RWPE2 (cell line): Measurements from ENCODE around the gene ASB1.

Source experiments
- ATAC-seq: fragments of 200-7000 bp; cut with Tn5 transposase; 3 replicates; pipeline ENCODE4 v1.9.1; 2021; ENCODE audit warnings: low read depth
- DNase-seq: peaks from one replicate; pipeline ENCODE4 v3.0.0-alpha.2; 2020; ENCODE audit warnings: low spot score
- H3K27ac ChIP-seq: fragments of 450-650 bp; 2 replicates; pipeline ENCODE4 v1.5.1; 2017; ENCODE audit warnings: mild to moderate bottlenecking; ENCODE audit not compliant: poor library complexity, severe bottlenecking
- H3K27me3 ChIP-seq: fragments of 250-450 bp; sonication (Bioruptor Pico); 2 replicates; pipeline ENCODE4 v1.5.1; 2021; ENCODE audit warnings: mild to moderate bottlenecking, moderate library complexity; ENCODE audit not compliant: insufficient read depth, poor library complexity, severe bottlenecking
- H3K36me3 ChIP-seq: fragments of 250-450 bp; sonication (Bioruptor Pico); 2 replicates; pipeline ENCODE4 v1.5.1; 2020; ENCODE audit warnings: low read depth, mild to moderate bottlenecking, moderate library complexity
- H3K4me1 ChIP-seq: fragments of 250-450 bp; sonication (Bioruptor Pico); 2 replicates; pipeline ENCODE4 v1.5.1; 2021; ENCODE audit warnings: mild to moderate bottlenecking, moderate library complexity; ENCODE audit not compliant: insufficient read depth, poor library complexity, severe bottlenecking
- H3K4me3 ChIP-seq: fragments of 250-450 bp; sonication (Bioruptor Pico); 2 replicates; pipeline ENCODE4 v1.5.1; 2021; ENCODE audit warnings: mild to moderate bottlenecking, moderate library complexity; ENCODE audit not compliant: severe bottlenecking
- H3K9me3 ChIP-seq: fragments of 250-450 bp; sonication (Bioruptor Pico); 2 replicates; pipeline ENCODE4 v1.5.1; 2021; ENCODE audit warnings: mild to moderate bottlenecking, moderate library complexity; ENCODE audit not compliant: severe bottlenecking
- TF ChIP-seq, protein P1 (sequence below): fragments of 450-650 bp; IDR thresholded peaks from one replicate; pipeline ENCODE4 v1.5.1; 2017; ENCODE audit warnings: mild to moderate bottlenecking, moderate library complexity; ENCODE audit not compliant: poor library complexity, severe bottlenecking

Gene ASB1

DNA sequence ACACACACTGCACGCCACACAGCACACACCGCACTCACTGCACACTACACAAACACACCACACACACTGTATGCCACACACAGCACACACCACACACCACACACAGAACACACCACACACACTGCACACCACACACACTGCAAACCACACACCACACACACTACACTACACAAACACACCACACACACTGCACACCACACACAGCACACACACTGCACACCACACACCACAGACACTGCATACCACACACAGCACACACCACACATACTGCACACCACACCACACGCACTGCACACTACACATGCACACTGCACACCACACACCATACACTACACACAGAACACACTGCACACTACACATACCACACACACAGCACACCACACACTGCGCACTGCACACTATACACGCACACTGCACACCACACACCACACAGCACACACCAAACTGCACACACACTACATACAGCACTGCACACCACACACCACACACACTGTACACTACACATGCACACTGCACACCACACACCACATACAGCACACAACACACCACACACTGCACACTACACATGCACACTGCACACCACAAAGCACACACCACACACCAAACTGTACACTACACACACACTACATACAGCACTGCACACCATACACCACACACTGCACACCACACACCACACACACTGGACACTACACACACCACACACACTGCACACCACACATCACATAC lies 59.6 kb downstream of the ASB1 start:
- Histone ChIP-seq H3K4me3 (no peak overlapping the region), H3K27ac (no peak overlapping the region), H3K27me3 (no peaks in the 10 kb centered on the region), H3K4me1 (no peaks in the 10 kb centered on the region), H3K36me3 (no peaks in the 10 kb centered on the region), H3K9me3 (no peaks in the 10 kb centered on the region)
- no peak for DNase-seq
- TF ChIP-seq, protein P1, sequence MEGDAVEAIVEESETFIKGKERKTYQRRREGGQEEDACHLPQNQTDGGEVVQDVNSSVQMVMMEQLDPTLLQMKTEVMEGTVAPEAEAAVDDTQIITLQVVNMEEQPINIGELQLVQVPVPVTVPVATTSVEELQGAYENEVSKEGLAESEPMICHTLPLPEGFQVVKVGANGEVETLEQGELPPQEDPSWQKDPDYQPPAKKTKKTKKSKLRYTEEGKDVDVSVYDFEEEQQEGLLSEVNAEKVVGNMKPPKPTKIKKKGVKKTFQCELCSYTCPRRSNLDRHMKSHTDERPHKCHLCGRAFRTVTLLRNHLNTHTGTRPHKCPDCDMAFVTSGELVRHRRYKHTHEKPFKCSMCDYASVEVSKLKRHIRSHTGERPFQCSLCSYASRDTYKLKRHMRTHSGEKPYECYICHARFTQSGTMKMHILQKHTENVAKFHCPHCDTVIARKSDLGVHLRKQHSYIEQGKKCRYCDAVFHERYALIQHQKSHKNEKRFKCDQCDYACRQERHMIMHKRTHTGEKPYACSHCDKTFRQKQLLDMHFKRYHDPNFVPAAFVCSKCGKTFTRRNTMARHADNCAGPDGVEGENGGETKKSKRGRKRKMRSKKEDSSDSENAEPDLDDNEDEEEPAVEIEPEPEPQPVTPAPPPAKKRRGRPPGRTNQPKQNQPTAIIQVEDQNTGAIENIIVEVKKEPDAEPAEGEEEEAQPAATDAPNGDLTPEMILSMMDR, result no peak
- ATAC-seq, result no peak

DNA sequence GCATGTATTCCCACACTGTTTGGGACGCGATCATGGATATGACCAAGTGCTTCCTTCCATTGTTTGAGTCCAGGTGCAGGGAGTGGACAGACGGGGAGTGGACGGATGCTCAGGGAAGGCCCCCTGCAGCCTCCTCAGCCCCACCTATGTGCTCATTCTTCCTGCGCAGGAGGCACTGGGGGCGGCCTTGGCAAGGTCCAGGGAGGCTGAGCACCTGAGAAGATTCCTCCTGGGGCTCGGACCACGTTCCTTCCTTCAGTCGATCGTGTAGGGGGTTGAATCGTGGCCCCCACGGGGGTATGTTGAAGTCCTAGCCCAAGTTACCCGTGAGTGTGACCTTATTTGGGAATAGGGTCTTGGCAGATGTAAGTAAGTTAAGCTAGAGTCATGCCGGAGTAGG lies 60.4 kb downstream of the ASB1 start:
- Histone ChIP-seq H3K4me3 (no peak overlapping the region), H3K27me3 (no peaks in the 10 kb centered on the region), H3K27ac (no peak overlapping the region), H3K36me3 (no peaks in the 10 kb centered on the region), H3K4me1 (no peaks in the 10 kb centered on the region), H3K9me3 (no peaks in the 10 kb centered on the region)
- ATAC-seq (no peak), DNase-seq (no peak)
- TF ChIP-seq, protein P1, result no peak

DNA sequence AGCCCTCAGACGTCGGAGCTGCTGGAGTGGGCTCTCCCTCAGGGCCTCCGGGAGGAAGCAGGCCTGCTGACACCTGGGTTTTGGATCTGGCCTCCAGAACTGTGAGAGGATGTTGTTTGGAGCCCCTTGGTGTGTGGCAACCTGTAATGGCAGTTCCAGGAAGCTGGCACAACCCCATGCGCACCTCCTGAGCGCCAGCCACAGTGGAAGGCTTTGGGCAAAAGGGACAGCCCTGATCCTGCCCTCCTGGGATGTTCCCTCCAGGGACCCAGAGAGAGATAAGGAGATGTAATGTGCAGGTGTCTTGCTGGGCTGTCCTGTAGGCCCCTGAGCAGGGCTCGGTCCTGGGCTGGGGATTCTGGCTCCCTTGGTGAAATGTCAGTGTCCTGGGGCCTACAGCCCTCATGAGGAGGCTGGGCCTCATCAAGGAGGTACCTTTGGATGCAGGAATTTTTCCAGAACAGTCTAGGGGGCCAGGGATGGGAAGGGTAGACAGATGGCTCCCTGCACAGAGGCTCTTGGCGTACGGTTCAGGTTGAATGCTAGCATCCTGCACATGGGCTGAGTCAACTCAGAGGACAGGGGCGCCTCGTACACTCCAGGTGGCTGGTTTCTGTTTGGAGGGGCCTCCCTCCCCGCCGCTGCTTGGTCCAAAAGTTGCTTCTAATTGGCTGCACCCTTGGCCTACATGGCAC lies 61.1 kb downstream of the ASB1 start:
- ATAC-seq (no peak), DNase-seq (no peak)
- no peak overlapping the region for H3K4me3 ChIP-seq
- no peaks in the 10 kb centered on the region for H3K9me3 ChIP-seq
- H3K27ac ChIP-seq, result no peak overlapping the region
- no peaks in the 10 kb centered on the region for H3K4me1 ChIP-seq
- H3K27me3 ChIP-seq, result no peaks in the 10 kb centered on the region
- TF ChIP-seq, protein P1, result no peak
- no peaks in the 10 kb centered on the region for H3K36me3 ChIP-seq

DNA sequence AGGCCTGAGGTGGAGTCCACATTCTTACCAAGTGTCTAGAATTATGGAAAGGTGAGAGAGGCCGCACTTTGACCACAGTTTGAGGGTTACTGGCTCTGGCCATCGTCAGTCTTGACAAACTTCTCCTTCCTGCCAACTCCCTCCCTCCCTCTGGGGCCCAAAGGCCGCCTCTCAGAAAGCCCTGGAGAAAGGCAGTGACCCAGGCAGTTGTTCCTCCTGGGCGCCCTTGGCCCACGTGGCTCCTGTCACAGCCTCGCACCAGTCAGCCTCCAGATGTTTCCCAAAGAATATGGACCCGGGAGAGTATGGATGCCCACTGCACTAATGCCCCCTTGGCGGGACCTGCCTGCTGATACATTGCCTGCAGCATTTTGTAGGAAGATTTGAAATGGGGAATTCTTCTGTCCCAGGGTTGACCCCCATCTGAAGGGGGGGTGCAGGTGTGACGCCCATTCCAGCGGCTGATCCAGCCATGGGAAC lies 61.7 kb downstream of the ASB1 start:
- H3K9me3 ChIP-seq, result no peaks in the 10 kb centered on the region
- DNase-seq, result no peak

More for the DNA sequence above, 61.7 kb downstream of the ASB1 start:
- TF ChIP-seq, protein P1, result no peak
- Histone ChIP-seq H3K4me3 (no peak overlapping the region), H3K27me3 (no peaks in the 10 kb centered on the region), H3K36me3 (no peaks in the 10 kb centered on the region), H3K27ac (no peak overlapping the region), H3K4me1 (no peaks in the 10 kb centered on the region)
- no peak for ATAC-seq
